Kidney epithelial cell (primary cell): ENCODE data around the gene TRIM49. TPM values are rescaled to one million over a fixed set of nuclear protein-coding genes. Genes with fewer than 3 reads are reported as not detected.
"Not testable (repeated sequence)": the region's sequence is repeated elsewhere in the genome, so short reads cannot be mapped to it uniquely, and the experiment has no call there.

Source experiments
- DNase-seq: peaks from one replicate; pipeline ENCODE4 v3.0.0-alpha.2; 2010; ENCODE audit warnings: low read depth
- H3K27me3 ChIP-seq: 2 replicates; pipeline ENCODE4 v1.6.0; 2011; ENCODE audit warnings: low read length; ENCODE audit not compliant: control insufficient read depth, insufficient read depth
- H3K36me3 ChIP-seq: 2 replicates; pipeline ENCODE4 v1.5.1; 2011; ENCODE audit warnings: low read length; ENCODE audit not compliant: control insufficient read depth, insufficient read depth
- H3K4me3 ChIP-seq: 2 replicates; pipeline ENCODE4 v1.5.1; 2011; ENCODE audit warnings: low read depth, mild to moderate bottlenecking, control low read depth, low read length
- total RNA-seq: library from RNA; depleted of rRNA; stranded (reverse); fragments of >200 nt; gene quantifications from 2 replicates; pipeline ENCODE4 v1.2.3, GENCODE V29; 2015

Gene TRIM49
- total RNA-seq = not detected in 2 replicates

GRCh38 chr11:89808475-89808874 lies at the start of gene TRIM49:
TRIM49 (minus strand) TSS chr11:89808575; CDS start chr11:89804469, 4,106 bp downstream.
- not testable (repeated sequence) for H3K4me3 ChIP-seq, H3K27me3 ChIP-seq, H3K36me3 ChIP-seq, DNase-seq

- not testable (repeated sequence) for H3K4me3 ChIP-seq, H3K27me3 ChIP-seq, H3K36me3 ChIP-seq, DNase-seq
These were observed 18.3 kb upstream of the TRIM49 start for GRCh38 chr11:89826694-89827093.

- H3K27me3 ChIP-seq, H3K36me3 ChIP-seq, H3K4me3 ChIP-seq, DNase-seq: not testable (repeated sequence)
These were observed 11.6 kb upstream of the TRIM49 start for GRCh38 chr11:89820008-89820407.

GRCh38 chr11:89813535-89813934 lies 5.2 kb upstream of the TRIM49 start:
- not testable (repeated sequence) for H3K27me3 ChIP-seq, DNase-seq, H3K36me3 ChIP-seq, H3K4me3 ChIP-seq

GRCh38 chr11:89787506-89788063 lies 20.8 kb downstream of the TRIM49 start:
- H3K36me3 ChIP-seq, DNase-seq, H3K27me3 ChIP-seq, H3K4me3 ChIP-seq: not testable (repeated sequence)

GRCh38 chr11:89785726-89786125 lies 22.6 kb downstream of the TRIM49 start:
- not testable (repeated sequence) for H3K36me3 ChIP-seq, H3K27me3 ChIP-seq, H3K4me3 ChIP-seq, DNase-seq

GRCh38 chr11:89750822-89751221 lies 57.6 kb downstream of the TRIM49 start:
- H3K36me3 ChIP-seq, DNase-seq, H3K27me3 ChIP-seq, H3K4me3 ChIP-seq: not testable (repeated sequence)

Other genes with a start within 250 kb of the TRIM49 start
- not detected in 2 replicates for gene TRIM77, start 98.3 kb downstream of the TRIM49 start, total RNA-seq
- gene TRIM64B, start 69.9 kb upstream of the TRIM49 start, total RNA-seq = not detected in 2 replicates
- not detected in 2 replicates for gene TRIM49D1, start 113.7 kb upstream of the TRIM49 start, total RNA-seq
- not detected in 2 replicates for gene TRIM49D2, start 115.5 kb upstream of the TRIM49 start, total RNA-seq
- gene TRIM64, start 157.5 kb upstream of the TRIM49 start, total RNA-seq = not detected in 2 replicates
- not detected in 2 replicates for gene TRIM49C, start 222.5 kb upstream of the TRIM49 start, total RNA-seq